NCI-H146 (cell line): Measurements from ENCODE around the gene DUSP22.
"Not testable (repeated sequence)": the region's sequence is repeated elsewhere in the genome, so short reads cannot be mapped to it uniquely, and the experiment has no call there.

Experiments used
- DNase-seq: peaks from one replicate; lab custom pipeline; 2025; lab: John Stamatoyannopoulos, UW

Gene DUSP22, protein sequence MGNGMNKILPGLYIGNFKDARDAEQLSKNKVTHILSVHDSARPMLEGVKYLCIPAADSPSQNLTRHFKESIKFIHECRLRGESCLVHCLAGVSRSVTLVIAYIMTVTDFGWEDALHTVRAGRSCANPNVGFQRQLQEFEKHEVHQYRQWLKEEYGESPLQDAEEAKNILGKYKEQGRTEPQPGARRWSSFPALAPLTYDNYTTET

DNA sequence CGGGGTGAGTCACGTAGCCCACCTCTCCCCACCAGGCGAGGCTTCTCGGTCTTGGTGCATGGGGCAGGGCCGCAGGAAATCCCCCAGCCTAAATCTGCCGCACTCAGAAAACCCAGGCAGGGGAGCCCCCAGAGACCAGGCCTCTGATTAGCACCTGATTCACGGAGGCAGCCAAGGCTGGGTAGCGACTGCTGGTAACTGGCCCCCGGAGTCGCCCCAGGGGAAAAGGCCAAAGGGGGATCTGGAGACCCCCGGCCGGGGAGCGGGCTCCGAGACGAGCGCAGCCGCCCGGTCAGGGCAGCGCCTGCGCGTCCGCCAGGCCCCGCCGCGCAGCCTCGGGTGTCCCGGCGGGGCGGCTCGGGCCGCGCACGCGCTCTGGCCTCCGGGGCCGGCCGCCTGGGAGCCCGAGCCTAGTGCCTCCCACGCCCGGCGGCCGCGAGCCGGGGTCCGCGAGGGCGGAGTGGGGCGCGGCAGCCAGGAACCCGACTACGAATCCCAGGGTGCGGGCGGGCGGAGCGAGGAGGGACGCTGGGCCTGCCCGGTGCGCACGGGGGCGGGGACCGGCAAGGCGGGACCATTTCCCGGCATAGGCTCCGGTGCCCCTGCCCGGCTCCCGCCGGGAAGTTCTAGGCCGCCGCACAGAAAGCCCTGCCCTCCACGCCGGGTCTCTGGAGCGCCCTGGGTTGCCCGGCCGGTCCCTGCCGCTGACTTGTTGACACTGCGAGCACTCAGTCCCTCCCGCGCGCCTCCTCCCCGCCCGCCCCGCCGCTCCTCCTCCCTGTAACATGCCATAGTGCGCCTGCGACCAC, at the start of gene DUSP22:
DUSP22 (plus strand) TSS at position 791 of the 809 bp plus-strand sequence. CDS start 53 bp downstream, outside the sequence.
- no peak for DNase-seq

DNA sequence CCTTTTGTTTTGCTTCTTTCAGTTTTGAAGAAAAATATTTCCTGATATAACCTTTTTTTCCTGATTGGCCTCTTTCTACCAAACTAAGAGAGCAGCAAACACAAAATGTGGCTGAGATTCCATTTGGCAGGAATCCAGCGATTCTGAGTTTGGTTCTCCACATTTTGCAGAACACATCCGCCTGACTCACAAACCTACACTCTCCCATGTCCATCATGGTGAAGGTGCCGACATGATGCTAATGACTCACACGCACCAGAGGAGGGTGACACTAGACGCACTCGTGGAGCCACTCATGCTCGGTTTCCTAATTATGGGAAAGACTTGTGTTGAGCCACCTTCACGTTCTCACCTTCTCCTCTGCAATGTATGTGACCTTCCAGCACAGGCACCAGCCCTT, 45.9 kb upstream of the DUSP22 start:
- no peak for DNase-seq

DNA sequence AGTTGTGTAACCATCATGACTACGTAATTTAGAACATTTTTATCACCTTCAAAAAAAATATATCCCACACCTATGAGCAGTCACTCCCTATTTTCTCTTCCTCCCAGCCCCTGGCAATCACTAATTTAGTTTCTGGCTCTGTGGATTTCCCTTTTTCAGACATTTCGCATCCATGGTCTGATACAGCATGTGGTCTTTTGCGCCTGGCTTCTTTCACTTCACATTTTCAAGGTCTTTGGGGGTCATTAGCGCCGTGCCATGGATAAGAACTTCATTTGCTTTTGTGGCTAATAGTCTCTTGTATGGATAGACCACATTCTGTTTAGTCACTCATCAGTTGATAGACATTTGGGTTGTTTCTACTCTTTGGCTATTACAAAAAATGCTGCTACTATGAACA, 44.9 kb upstream of the DUSP22 start:
- DNase-seq, result no peak

DNA sequence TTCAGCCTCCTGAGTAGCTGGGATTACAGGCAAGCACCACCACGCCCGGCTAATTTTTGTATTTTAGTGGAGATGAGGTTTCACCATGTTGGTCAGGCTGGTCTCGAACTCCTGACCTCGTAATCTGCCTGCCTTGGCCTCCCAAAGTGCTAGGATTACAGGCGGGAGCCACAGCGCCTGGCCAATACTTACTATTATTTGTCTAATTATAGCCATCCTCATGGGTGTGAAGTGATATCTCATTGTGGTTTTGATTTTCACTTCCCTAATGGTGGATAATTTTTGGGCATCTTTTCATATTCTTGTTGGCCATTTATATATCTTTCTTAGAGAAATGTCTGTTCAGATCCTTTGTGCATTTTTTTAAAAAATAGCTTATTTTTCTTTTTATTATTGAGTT, 44.2 kb upstream of the DUSP22 start:
- DNase-seq, result not testable (repeated sequence)

DNA sequence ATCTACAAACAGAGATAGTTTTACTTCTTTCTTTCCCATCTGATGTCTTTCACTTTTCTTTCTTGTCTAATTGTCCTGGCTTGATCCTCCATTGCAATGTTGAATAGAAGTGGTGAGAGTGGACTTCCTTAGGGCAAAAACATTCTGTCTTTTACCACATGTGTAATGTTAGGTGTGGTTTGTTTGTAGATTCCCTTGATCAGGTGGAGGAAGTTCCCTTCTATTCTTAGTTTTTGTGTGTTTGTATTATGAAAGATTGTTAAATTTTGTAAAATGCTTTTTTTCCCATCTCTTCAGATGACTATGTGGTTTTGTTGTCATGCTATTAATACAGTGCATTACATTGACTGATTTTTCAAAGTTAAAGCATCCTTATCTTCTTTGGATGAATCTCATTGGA, 41.6 kb upstream of the DUSP22 start:
- DNase-seq, result no peak

DNA sequence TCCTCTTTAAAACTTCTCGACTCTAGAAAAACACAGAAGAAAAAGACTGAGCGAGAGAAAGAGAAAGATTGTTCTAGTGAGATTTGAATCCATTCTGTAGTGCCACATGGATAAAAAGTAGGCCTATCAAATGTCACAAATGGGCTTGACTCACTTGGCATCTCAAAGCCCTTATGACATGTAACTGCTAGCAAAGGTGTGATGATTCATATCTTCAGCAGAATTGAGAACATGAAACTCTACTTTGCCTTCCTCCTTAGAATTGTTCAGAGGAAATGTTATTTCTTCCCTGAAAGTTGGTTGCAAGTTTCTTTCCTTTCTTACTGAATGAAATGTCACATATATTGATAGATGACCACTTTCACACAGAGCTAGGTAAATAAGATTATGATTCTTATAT, 40.4 kb upstream of the DUSP22 start:
- DNase-seq, result no peak

DNA sequence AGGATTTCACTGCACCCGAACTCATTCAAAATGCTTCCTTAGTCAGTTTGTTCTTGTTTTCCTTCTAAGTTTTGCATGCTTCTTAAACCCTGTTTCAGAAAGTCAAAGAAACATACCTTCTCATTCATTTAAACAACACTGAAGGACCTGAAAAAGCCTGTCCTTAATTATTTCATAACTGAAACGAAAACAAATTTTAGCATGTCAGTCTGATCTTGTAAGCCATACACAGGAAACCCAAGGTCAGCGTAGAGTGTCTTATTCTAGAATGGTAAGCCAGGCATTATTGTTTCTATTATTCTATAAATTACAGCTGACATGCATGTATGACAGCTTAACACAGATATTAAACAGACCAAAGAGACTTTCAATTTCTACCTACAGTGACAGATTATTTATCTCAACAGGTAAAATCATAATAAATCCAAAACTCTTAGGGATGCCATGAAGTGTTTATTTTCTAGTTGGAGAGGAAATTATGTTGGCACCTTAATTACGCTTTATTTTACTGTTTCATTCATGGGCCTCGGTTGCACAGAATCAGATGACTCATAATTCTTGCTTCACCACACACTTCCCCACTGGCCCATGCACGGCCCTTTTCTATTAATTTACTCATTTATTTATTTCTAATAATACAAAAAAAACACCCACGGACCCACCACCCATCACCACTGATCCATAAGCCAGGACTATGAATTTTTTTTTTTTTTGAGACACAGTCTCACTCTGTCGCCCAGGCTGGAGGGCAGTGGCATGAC, 39.3 kb upstream of the DUSP22 start:
- DNase-seq, result no peak

DNA sequence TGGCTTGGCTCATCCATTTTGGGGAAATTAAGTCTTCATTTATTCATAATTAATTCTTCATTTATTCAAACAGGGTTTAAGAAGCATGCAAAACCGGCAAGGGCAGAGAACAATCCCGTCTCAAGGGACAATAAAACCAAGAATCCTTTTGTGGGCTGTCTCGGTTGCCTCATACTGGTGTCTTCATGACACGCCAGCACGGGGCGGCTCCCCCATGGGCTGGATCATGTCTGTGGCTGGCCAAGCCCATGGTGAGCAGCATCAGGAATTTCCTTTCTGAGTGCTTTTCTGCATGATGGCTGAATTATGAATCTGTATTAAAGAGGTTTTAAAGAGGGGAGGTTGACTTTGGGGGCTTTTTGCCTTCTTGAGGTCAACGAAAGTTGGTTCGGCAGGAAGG, 38.3 kb upstream of the DUSP22 start:
- no peak for DNase-seq

DNA sequence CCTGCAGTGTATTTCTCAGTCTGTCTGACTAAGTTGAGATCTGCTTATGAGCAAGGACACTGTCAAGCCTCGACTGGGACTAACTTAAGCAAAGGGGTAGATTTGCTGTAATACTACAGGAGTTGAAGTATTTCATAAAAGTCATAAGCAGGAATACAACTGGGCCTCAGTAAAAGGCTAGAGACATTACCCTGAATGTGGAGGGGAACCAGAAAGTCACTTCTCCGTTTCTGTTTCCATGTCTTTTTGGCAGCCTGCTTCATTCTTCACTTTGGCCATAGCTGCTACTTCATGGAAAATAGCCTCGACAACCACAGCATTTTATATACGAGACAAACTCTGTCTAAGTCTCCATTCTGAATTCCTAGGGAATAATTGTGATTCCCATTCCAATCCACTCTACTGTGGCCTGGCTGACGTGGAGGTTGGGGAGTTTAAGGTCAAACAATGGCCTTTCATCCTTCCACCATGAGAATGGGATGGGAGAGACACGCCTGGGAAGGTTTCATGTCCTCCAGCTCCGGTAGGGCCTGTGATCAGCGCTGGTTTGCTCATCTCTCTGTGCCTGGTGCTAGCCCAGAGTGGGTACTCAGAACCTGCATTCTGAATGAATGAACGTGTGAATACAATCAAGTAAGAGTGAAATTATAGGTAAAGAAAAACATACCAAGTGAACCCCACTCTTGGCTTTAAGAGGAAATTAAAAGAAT, 37.1 kb upstream of the DUSP22 start:
- no peak for DNase-seq

DNA sequence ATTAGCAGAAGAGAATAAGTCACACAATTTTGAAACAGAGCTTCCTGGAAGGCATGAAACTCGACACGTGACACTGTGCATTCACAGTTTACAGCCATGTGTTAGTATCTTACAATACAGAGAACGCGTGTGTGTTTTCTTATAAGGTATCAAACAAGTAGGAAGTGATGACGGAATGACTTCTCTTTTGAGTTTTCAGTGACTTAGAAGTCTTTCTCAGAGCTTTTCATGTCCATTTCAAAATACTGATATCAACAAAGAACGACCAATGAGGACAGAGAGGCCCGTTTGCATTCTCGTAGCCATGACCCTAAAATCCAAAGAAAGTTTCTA, 36.6 kb upstream of the DUSP22 start:
- DNase-seq, result no peak

DNA sequence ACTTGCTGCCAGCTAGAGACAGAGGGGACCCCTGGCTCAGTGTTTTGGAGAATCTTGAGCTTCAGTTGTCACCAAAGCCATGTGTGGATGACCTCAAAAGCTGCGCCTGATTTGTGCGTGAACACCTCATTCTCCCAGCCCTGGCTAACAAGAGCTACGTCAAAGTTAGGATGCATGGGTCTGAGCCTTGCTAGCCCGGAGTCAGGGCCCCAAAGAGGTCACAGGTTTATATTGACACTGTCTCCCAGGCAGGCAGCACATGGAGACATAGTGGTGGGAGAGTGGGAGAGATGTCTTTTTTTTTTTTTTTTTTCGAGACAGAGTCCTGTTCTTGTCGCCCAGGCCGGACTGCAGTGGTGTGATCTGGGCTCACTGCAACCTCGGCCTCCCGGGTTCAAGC, 36.1 kb upstream of the DUSP22 start:
- no peak for DNase-seq

DNA sequence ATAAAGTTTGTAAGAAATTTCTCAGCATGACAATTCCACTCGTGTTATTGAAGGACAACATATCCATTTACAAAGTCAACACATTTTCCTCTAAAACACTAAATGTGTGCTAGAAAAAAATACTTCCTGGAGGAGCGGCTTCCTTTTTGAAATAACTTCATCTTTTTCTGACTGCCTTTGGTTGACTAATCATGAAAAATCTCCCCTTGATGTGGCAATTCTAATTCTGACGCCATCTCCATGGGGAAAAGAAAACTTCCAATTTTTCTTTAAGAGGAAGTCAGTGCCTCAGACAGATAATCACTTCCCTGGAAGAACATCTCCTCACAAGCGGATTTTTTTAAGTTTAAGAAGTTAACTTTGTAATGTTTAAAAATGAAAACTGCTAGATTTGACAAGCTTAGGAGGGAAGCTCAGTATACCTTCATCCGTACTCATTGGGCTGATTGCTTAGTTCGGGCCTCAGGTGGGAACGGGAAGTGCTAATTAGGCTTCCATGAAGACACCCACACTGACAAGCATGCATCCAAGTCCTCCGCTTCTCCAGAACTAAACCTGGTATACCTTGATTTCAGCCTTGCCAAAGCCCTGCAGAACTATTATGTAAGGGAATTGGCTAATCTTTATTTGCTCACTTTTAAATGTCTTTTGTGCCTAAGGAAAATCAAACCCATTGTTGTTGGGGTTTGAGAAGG, 35.1 kb upstream of the DUSP22 start:
- DNase-seq, result no peak

DNA sequence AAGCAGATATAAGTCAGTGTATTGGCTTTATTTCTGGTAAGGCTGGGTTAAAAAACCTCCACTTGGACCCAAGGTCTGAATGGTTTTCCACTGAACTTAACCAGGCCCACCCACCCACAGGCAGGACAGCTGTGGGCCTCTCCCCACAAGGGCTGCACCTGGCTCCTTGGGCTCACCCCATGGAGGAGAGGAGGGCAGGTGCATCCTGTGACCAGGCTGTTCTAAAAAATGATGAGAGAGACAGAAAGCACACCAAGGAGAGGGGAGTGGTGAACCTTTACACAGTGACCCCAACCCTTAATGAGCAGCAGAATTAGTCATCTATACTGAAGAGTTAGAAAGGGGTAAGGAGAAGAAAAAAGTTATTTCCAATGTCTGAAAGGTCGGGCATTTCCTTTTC, 34.5 kb upstream of the DUSP22 start:
- DNase-seq, result no peak

DNA sequence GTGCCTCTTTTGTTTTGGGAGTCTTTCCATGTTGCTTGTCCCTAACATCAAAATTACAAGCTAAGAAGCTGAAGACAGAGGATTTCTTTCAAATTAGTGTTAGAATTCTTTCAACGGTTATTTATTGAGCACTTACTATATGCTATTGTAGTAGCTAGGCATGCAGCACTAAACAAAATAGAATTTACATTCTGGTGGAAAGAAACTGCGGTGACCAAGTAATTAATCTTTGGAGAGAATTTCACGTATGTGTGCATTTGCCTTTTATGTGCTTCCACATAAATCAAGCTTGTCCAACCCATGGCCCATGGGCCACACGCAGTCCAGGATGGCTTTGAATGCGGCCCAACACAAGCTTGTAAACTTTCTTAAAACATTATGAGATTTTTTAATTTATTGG, 33.0 kb upstream of the DUSP22 start:
- no peak for DNase-seq

DNA sequence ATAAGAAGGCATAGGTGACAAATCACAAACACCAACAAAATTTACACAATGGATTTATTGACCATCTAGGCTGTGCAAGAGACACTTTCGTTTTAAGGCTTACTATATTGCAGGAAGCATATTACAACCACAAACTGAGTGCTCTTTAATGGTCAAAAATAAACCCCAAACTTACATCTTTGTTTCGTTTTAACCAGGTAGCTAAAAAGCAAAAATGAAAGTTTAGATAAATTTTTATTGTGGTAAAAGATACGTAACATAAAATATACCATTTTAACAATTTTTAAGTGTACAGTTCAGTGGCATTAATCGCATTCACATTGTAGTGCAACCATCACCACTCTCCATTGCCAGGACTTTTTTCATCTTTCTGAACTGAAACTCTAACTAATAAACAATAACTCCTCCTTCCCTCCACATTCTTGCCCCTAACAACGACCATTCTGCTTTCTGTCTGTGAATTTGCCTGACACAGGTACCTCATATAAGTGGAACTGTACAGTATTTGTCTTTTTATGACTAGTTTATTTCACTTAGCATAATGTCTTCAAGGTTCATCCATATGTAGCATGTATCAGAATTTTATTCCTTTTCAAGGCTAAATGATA, 32.3 kb upstream of the DUSP22 start:
- DNase-seq, result no peak

DNA sequence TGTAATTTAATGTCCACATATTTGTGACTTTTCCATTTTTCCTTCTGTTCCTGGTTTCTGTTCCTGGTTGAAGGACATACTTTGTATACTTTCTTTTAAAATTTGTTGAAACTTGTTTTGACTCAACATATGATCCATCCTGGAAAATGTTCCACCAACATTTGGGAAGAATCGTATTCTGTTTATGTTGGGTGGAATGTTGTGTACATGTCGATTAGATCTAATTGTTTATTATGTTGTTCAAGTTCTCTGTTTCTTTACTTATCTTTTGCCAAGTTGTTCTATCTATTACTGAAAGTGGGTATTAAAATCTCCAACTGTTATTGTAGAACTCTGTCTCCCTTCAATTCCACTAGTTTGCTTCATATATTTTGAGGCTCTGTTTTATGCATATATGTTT, 27.7 kb upstream of the DUSP22 start:
- no peak for DNase-seq

DNA sequence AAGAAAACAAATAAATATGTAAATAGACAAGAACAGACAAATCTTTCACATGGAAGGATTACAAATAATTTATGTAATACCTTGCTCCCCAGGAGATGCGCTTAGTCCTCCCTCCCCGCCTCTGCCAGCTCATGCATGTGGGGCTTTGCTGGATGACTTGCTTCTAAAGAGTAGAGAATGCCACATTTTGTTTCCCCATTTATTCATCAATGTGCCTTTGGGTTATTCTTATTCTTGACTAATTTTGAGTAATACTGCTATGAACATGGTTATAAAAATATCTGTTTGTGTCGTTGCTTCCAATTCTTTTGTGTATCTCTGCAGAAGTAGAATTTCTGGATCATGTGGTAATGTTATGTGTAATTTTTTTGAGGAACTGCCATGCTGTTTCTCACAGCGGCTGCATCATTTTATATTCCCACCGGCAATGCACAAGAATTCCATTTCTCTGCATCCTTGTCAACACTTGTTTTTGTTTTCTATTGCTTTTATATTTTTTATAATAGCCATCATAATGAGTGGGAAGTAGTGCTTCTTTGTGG, 23.8 kb upstream of the DUSP22 start:
- no peak for DNase-seq

DNA sequence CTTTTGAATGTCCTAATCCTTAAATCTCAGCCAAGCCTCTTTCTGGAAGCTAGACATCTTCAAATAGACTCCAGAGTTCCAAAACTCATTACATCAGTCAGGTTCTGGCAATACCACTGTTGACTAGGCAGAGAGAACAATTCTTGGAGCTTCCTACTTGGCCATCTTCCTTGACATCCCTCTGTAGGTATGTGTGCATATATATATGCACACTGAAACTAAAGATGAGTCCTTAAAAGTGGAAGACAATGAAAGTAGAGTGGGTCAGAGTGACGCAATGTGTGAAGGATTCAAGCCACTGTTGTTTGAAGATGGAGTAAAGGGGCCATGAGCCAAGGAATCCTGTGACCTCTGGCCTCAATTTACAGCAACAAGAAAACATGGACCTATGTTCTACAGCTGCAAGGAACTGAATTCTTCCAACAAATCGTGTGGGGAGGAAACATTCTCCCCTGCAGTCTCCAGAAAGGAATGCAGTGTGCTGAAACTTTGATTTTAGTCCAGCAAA, 18.7 kb upstream of the DUSP22 start:
- DNase-seq, result no peak

DNA sequence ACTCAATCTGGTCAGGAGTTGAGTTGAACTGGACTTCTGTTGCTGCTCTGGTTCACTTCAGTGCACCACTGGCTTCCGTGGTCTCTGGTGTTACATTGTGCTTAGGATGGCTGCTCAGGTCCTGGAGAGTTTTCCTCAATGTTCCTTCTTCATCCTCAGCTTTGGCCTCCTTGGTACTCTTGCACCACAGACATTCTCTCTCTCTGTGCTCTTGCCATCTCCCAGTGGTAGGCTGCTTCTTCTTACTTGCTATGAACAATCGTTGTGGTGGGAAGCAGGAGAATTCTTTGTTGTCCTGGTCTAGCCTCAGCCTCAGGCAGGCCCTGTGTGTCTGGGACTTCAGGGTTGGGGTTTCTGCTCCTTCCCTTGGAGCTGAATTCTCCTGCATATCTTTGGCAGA, 14.5 kb upstream of the DUSP22 start:
- no peak for DNase-seq

DNA sequence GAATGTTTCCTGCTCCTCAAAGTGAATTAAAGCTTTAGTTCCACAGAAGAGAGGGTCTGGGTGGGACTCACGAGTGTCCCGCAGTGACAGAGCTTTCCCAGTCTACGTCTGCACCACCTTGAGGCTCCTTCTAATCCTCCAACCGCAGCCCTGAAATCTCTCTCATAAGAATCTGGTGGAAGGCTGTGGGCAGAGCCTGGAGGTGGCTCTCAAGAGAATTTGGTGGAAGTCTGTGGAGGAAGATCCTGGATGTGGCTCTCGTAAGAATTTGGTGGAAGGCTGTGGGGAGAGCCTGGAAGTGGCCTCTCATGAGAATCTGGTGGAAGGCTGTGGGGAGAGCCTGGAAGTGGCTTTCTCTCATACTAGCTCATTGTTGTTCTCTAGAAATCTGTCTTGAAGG, 13.8 kb upstream of the DUSP22 start:
- no peak for DNase-seq
